SKM-1 treated with dmso at 0.1 percent for 144 hours (cell line): Measurements from ENCODE around the gene CENPVL1.
"Not testable (repeated sequence)": the region's sequence is repeated elsewhere in the genome, so short reads cannot be mapped to it uniquely, and the experiment has no call there.

Experiments
- DNase-seq: peaks from one replicate; lab custom pipeline; 2025; ENCODE audit not compliant: unreplicated experiment; lab: John Stamatoyannopoulos, UW

Gene CENPVL1

GRCh38 chrX:51710277-51711164, at the start of gene CENPVL1:
CENPVL1 (plus strand) TSS chrX:51710512; CDS start chrX:51710512, 0 bp downstream.
- not testable (repeated sequence) for DNase-seq

GRCh38 chrX:51665981-51666380, 44.3 kb upstream of the CENPVL1 start:
- DNase-seq = no peak

- not testable (repeated sequence) for DNase-seq
Measured at GRCh38 chrX:51679689-51680433, 30.5 kb upstream of the CENPVL1 start.

DNA sequence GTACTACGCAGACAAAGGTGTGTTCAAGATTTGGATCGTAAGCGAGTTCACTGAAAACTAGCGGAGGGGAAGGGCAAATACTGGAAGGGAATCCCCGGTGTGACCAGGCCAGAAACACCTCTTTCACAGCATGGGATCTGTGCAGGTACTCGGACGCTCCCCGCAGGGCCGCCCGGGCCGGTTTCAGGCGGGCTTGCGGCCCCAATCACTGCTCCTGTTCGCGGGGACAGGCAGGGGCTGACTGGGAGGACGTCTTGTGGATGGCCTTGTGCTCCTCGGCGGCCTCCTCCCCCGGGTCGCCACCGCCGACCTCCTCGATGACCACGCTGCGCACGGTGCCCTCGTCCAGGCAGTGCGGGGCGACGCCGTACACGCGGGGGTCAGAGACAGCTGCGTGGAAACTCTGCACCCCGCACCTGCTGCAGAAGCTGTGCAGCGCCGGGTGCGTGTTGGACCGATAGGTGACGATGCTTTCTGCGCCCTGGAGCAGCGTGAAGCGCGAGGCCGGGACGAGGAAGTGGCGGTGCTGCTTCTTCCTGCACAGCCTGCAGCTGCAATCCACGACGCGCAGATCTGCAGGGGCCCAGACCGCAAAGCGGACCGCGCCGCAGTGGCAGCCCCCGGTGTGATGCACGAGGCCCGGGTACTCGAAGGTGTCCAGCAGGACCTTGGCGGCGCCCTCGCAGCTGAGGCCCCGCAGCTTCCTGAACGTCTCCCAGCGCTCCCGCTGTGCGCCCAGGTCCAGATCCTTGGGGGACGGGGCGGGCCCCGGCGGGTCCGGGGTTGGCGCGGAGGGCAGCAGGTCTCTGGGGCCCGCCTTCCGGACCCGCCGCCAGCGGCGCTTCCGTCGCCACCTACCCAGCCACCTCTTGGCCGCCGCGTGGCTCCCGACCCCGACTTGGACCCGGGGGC, 28.2 kb upstream of the CENPVL1 start:
- DNase-seq = not testable (repeated sequence)

DNA sequence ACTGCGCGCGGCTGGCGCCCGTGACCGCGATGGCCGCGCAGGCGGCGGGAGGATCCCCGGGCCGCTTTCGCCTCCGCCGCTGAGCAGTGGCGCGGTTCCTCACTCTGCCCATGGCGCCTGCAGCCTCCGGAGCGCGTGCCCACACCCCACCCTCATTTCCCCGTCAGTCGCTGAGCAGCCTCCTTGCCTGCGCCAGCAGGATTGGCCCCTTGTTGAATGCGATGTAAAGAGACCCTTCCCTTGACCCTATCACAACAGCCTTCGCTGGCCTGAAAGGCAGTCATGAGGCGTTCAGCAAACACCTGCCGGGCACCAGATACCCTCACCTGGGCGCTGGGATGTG, 27.6 kb upstream of the CENPVL1 start, which contains the start of gene CENPVL2:
Gene CENPVL2 (minus strand): TSS at position 112 of the 343 bp plus-strand sequence. CDS start 0 bp downstream, at position 112.
- not testable (repeated sequence) for DNase-seq

DNA sequence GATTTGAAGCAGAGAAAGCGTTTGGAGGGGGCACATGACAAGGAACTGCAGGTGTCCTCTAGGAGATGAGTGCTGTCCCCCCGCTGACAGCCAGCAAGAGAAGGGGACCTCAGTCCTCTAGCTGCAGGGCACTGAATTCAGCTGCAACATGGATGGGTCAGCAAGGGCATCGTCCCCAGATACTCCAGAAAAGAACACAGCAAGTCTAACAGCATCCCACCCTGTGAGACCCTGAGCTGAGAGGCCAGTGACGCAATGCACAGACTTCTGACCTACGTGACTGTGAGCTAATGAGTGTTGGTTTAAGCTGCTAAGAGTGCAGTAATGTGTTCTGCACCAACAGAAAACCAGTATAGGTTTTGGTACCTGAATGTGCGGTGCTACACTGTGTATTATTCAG, 16.1 kb upstream of the CENPVL1 start:
- no peak for DNase-seq

DNA sequence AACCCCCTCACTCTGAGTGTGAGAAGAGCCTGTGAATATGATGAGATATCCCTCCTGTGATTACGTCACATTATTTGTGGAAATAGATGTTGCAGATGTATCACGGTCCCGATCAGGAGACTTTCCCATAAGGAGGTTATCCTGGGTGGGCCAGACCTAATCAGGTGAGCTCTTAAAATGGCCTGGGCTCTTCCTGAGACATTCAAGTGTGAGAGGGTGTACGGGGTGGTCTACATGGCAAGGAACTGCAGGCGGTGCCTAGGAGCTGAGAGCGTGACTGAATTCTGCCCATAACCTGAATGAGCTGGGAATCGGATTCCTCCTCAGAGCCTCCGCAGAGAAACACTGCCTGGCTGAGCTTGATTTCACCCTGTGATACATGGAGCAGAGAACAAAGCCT, 12.9 kb upstream of the CENPVL1 start:
- DNase-seq = no peak

- DNase-seq = not testable (repeated sequence)
Measured at GRCh38 chrX:51712943-51713647, 2.8 kb downstream of the CENPVL1 start.

DNA sequence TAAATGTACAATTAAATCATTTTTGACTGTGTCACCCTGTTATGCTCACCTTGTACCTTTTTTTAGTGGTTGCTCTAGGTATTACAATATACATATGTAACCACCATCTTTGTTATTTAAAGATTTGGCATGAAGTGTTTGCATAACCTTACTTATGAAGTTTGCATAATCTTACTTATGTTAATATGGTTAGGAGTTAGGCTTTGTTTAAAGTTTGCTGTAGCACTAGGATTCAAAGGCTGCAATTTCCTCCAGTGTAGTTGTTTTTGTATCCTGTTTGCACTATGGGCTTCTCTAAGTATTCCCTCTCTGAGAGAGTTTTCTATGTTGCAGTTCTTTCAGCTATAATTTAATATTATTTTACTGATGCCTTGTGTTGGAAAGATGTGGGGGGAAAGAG, 17.9 kb downstream of the CENPVL1 start:
- DNase-seq = no peak

DNA sequence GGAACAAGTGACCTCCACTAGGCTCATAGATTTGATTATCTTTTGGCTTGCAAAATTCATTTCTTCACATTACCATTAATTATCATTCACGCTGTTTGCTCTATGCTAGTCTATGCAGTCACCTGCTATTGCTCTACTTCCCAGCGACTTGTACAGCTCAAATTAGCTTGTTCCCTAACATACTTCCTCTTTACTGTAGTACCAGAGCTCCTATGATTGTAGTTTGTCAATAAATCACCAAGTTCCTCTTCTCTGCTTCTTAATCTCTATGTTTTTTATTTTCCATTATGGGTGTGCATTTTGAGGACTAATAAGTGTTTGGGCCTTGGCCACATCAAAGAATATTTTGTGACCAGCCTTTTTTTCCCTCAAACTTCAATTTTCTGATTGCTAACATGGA, 26.8 kb downstream of the CENPVL1 start:
- DNase-seq = peak; percentile 2

GRCh38 chrX:51742586-51742985, 32.3 kb downstream of the CENPVL1 start:
- no peak for DNase-seq

- no peak for DNase-seq
Measured at GRCh38 chrX:51743179-51743957, 33.1 kb downstream of the CENPVL1 start, which contains the start of gene GSPT2. GSPT2 (plus strand) TSS chrX:51743442; CDS start chrX:51743627, 185 bp downstream.

GRCh38 chrX:51747671-51748070, 37.4 kb downstream of the CENPVL1 start:
- DNase-seq = no peak

DNA sequence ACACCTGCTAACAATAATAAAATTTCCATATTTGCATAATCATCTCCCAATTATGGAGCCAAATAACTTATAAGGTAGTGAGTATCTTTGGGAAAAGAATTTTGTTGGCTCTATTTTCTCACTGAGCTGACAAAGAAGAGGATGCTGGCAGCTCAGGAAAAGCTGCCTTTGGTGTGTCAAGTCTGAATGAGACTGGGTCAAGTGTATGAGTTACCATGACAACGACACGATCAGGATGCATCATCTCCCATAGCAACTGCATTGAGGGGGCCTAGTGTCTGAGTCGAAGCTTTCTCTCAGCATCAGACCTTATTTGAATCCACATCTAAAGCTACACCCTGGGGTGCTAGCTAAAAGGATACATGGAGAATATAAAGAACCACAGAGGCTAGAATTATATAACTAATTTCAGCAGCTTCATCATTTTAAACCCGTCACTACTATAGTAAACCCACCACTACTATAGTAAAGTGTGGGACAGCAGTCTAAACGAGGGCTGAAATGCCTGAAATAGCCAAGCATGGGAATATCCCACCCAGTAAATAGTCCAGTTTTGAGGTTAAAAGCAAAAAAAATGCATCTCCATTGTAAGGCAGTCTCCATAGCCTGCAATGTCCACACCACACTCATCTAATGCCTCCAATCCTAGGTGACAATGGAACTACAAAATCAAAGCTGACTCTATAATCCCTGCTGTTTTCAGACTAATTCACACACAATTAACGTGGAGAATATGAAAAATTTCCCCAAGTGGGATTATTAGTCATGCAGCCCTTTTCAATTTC, 48.9 kb downstream of the CENPVL1 start:
- no peak for DNase-seq

DNA sequence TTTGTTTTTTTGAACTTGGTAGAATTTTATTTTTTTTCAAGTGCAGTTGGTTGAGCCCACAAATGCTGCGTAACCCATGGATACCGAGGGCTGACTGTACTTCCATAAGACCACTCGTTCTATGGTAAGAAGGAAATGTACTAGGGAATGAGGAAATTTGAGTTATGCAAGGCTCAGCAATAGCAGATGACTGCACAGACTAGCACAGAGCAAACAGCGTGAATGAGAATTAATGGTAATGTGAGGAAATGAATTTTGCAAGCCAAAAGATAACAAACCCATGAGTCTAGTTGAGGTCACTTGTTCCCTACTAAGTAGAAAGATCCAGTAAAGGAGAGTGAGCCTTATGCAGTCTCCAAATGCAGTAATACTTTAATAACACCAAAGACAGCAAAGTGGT, 50.3 kb downstream of the CENPVL1 start:
- peak; percentile 1 for DNase-seq
